HepG2 (cell line): ENCODE measurements around the gene CMTM8. TPM values are rescaled to one million over a fixed set of nuclear protein-coding genes. Genes with fewer than 3 reads are reported as not detected.

Source experiments
- E2F2 ChIP-seq: sonication (generic); formaldehyde crosslinking; IDR thresholded peaks from 2 replicates; pipeline ENCODE4 v1.4.0; 2020; ENCODE audit warnings: missing genetic modification reagents, borderline replicate concordance
- GATAD2A ChIP-seq: IDR thresholded peaks from 2 replicates; pipeline ENCODE4 v1.6.1; 2016
- GLI4 ChIP-seq: sonication (generic); formaldehyde crosslinking; IDR thresholded peaks from 2 replicates; pipeline ENCODE4 v1.5.1; 2020; ENCODE audit warnings: missing genetic modification reagents, mild to moderate bottlenecking, moderate library complexity, borderline replicate concordance
- HNF4A ChIP-seq: sonication (generic); formaldehyde crosslinking; IDR thresholded peaks from 2 replicates; pipeline ENCODE4 v1.4.0; 2020; ENCODE audit warnings: missing genetic modification reagents
- MBD4 ChIP-seq: IDR thresholded peaks from 2 replicates; pipeline ENCODE4 v1.6.1; 2012; ENCODE audit warnings: low read length, inconsistent platforms, borderline replicate concordance
- NFIC ChIP-seq: IDR thresholded peaks from 2 replicates; pipeline ENCODE4 v1.6.1; 2012; ENCODE audit warnings: mild to moderate bottlenecking, low read length, inconsistent platforms
- NFKBIZ ChIP-seq: IDR thresholded peaks from 2 replicates; pipeline ENCODE4 v1.6.1; 2018; ENCODE audit warnings: missing genetic modification reagents, missing compliant biosample characterization
- NFYC ChIP-seq: IDR thresholded peaks from 2 replicates; pipeline ENCODE4 v1.6.1; 2016; ENCODE audit warnings: missing genetic modification reagents, missing compliant biosample characterization
- NPAS2 ChIP-seq: sonication (generic); formaldehyde crosslinking; IDR thresholded peaks from 2 replicates; pipeline ENCODE4 v1.8.0; 2022; ENCODE audit warnings: mild to moderate bottlenecking, missing genetic modification reagents, borderline replicate concordance
- RAD21 ChIP-seq: fragments of 450-650 bp; formaldehyde crosslinking; IDR thresholded peaks from 2 replicates; pipeline ENCODE4 v1.5.0; 2020; ENCODE audit warnings: mild to moderate bottlenecking
- SRY ChIP-seq: sonication (generic); formaldehyde crosslinking; IDR thresholded peaks from 2 replicates; pipeline ENCODE4 v1.8.0; 2022; ENCODE audit warnings: mild to moderate bottlenecking, missing genetic modification reagents
- TBX2 ChIP-seq: sonication (generic); formaldehyde crosslinking; IDR thresholded peaks from 2 replicates; pipeline ENCODE4 v1.5.0; 2020; ENCODE audit warnings: missing genetic modification reagents, mild to moderate bottlenecking, borderline replicate concordance
- U2AF1 ChIP-seq: fragments of 200-400 bp; formaldehyde crosslinking; optimal IDR thresholded peaks from 2 replicates; pipeline ENCODE3; 2017; ENCODE audit warnings: mild to moderate bottlenecking, low read depth, low read length
- ZBTB10 ChIP-seq: sonication (generic); formaldehyde crosslinking; IDR thresholded peaks from 2 replicates; pipeline ENCODE4 v1.4.0; 2020; ENCODE audit warnings: missing genetic modification reagents, borderline replicate concordance
- ZC3H4 ChIP-seq: sonication (generic); formaldehyde crosslinking; IDR thresholded peaks from 2 replicates; pipeline ENCODE4 v1.4.0; 2020; ENCODE audit warnings: missing genetic modification reagents, borderline replicate concordance
- ZNF121 ChIP-seq: sonication (generic); formaldehyde crosslinking; IDR thresholded peaks from 2 replicates; pipeline ENCODE4 v1.5.0; 2020; ENCODE audit warnings: mild to moderate bottlenecking, missing genetic modification reagents
- ZNF274 ChIP-seq: sonication (generic); formaldehyde crosslinking; IDR thresholded peaks from 2 replicates; pipeline ENCODE4 v1.5.1; 2020; ENCODE audit warnings: mild to moderate bottlenecking, missing genetic modification reagents
- ZNF33A ChIP-seq: sonication (generic); formaldehyde crosslinking; IDR thresholded peaks from 2 replicates; pipeline ENCODE4 v1.5.1; 2020; ENCODE audit warnings: missing genetic modification reagents, mild to moderate bottlenecking, moderate library complexity, borderline replicate concordance
- ZNF674 ChIP-seq: sonication (generic); formaldehyde crosslinking; IDR thresholded peaks from 2 replicates; pipeline ENCODE4 v1.5.0; 2020; ENCODE audit warnings: low read depth, mild to moderate bottlenecking, missing genetic modification reagents
- ZNF740 ChIP-seq: sonication (generic); formaldehyde crosslinking; IDR thresholded peaks from 2 replicates; pipeline ENCODE4 v1.4.0; 2020; ENCODE audit warnings: missing genetic modification reagents
- ZSCAN5A ChIP-seq: sonication (generic); formaldehyde crosslinking; IDR thresholded peaks from 2 replicates; pipeline ENCODE4 v1.8.0; 2022; ENCODE audit warnings: mild to moderate bottlenecking, missing genetic modification reagents, borderline replicate concordance
- ZUFSP ChIP-seq: sonication (generic); formaldehyde crosslinking; IDR thresholded peaks from 2 replicates; pipeline ENCODE4 v1.9.0; 2021; ENCODE audit warnings: missing genetic modification reagents, mild to moderate bottlenecking, borderline replicate concordance
- polyA plus RNA-seq, 8 experiments: library from polyadenylated mRNA; depleted of rRNA in 3 of 8; stranded (reverse) in 7 of 8; unstranded in 1 of 8; fragments of >200 nt; fragmentation: Illumina TruSeq in 4 of 8; extraction: Trizol in 4 of 8; gene quantifications; 2 replicates each; pipeline versions ENCODE4 v1.2.1 to v1.2.3, GENCODE V29; 2011 to 2016; ENCODE audit warnings: low read depth in 4 of 8, missing spikeins in 1 of 8, mixed read lengths in 1 of 8; ENCODE audit not compliant: insufficient read depth in 1 of 8
- total RNA-seq, 5 experiments: library from RNA; depleted of rRNA; stranded (reverse); fragments of >200 nt; fragmentation: Illumina TruSeq; extraction: Trizol; gene quantifications; 2 replicates each; pipeline ENCODE4 v1.2.3, GENCODE V29; 2016; ENCODE audit warnings: low read depth in 1 of 5

The CMTM8 gene
- total and polyA plus RNA-seq, 2 of the 13 experiments (the other 11 are each of a cell fraction or from before 2014, with no cell fraction given) = 8.9 to 15.8 TPM

GRCh38 chr3:32401556-32402081 lies 163.1 kb downstream of the CMTM8 start (continued):
- TF ChIP-seq ZBTB10 (CRISPR knock-in tag) = no peak
- peak; percentile 59; the same call in 1 of the 2 replicates for TF ChIP-seq TBX2 (CRISPR knock-in tag)
- no peak for TF ChIP-seq ZC3H4 (CRISPR knock-in tag)
- no peak for TF ChIP-seq NFKBIZ (CRISPR knock-in tag)
- TF ChIP-seq ZNF674 = no peak
- peak; percentile 77; the same call in 1 of the 2 replicates for TF ChIP-seq ZNF274 (CRISPR knock-in tag)
- TF ChIP-seq ZSCAN5A = no peak; the same call in 1 of the 2 replicates
- peak; percentile 55; the same call in 1 of the 2 replicates for TF ChIP-seq RAD21 (CRISPR knock-in tag)
- no peak for TF ChIP-seq E2F2 (CRISPR knock-in tag)
- TF ChIP-seq MBD4 = no peak
- TF ChIP-seq SRY = peak; percentile 90
- TF ChIP-seq GLI4 (CRISPR knock-in tag) = peak; percentile 79; the same call in 1 of the 2 replicates
- TF ChIP-seq ZNF33A (CRISPR knock-in tag) = no peak
- TF ChIP-seq NFIC = no peak
- peak; percentile 35; the same call in 1 of the 2 replicates for TF ChIP-seq ZNF121 (CRISPR knock-in tag)
- no peak for TF ChIP-seq ZUFSP
- TF ChIP-seq ZNF740 = no peak
- TF ChIP-seq NPAS2 = no peak
- no peak for TF ChIP-seq U2AF1
- TF ChIP-seq GATAD2A = no peak
- TF ChIP-seq HNF4A (CRISPR knock-in tag) = no peak
- no peak for TF ChIP-seq NFYC (CRISPR knock-in tag)
